WTC11 (cell line): Measurements from ENCODE around the gene SEMA3F. TPM values are rescaled to one million over a fixed set of nuclear protein-coding genes. Genes with fewer than 3 reads are reported as not detected.

Experiments
- ATAC-seq: fragments of 200-7000 bp; cut with Tn5 transposase; 2 replicates; pipeline ENCODE4 v1.10.0; 2021; ENCODE audit warnings: mild to moderate bottlenecking, moderate library complexity
- CTCF ChIA-PET: fragments of 300-600 bp; sonication (Branson Sonifier 250); formaldehyde crosslinking; loops from one replicate; lab custom pipeline; 2021; ENCODE audit warnings: antibody characterized with exemption; lab: Charles Lee
- POLR2A ChIA-PET: fragments of 350-600 bp; sonication (Branson Sonifier 250); formaldehyde crosslinking; loops from one replicate; lab custom pipeline; 2021; ENCODE audit warnings: antibody characterized with exemption; lab: Charles Lee
- DNase-seq: peaks from one replicate; pipeline ENCODE4 v3.0.0; 2021; ENCODE audit warnings: low spot score
- H3K27ac Mint-ChIP-seq: 2 replicates; pipeline ENCODE4 v1.8.0; 2021; ENCODE audit warnings: mixed read lengths
- H3K27me3 Mint-ChIP-seq: 2 replicates; pipeline ENCODE4 v1.8.0; 2021; ENCODE audit warnings: low read depth, mild to moderate bottlenecking, moderate library complexity, mixed read lengths
- H3K36me3 Mint-ChIP-seq: 2 replicates; pipeline ENCODE4 v1.8.0; 2021; ENCODE audit warnings: mixed read lengths
- H3K4me1 Mint-ChIP-seq: 2 replicates; pipeline ENCODE4 v1.8.0; 2022; ENCODE audit warnings: mixed read lengths
- H3K4me3 Mint-ChIP-seq: 2 replicates; pipeline ENCODE4 v1.8.0; 2021; ENCODE audit warnings: mild to moderate bottlenecking, moderate library complexity, mixed read lengths
- H3K9me3 Mint-ChIP-seq: 2 replicates; pipeline ENCODE4 v1.8.0; 2021; ENCODE audit warnings: mixed read lengths
- ARID4B ChIP-seq: sonication (generic); formaldehyde crosslinking; IDR thresholded peaks from 2 replicates; pipeline ENCODE4 v1.8.0; 2023; ENCODE audit warnings: missing genetic modification reagents, mild to moderate bottlenecking, borderline replicate concordance
- E2F1 ChIP-seq: sonication (generic); formaldehyde crosslinking; IDR thresholded peaks from 2 replicates; pipeline ENCODE4 v1.8.0; 2022; ENCODE audit warnings: mild to moderate bottlenecking, missing genetic modification reagents
- EMX1 ChIP-seq: fragments of 250-450 bp; sonication (Bioruptor Pico); IDR thresholded peaks from 2 replicates; pipeline ENCODE4 v1.8.0; 2021; ENCODE audit warnings: mild to moderate bottlenecking
- ESRRA ChIP-seq: sonication (generic); formaldehyde crosslinking; IDR thresholded peaks from 2 replicates; pipeline ENCODE4 v1.8.1; 2022; ENCODE audit warnings: mild to moderate bottlenecking, missing genetic modification reagents, borderline replicate concordance
- FOXJ3 ChIP-seq: sonication (generic); formaldehyde crosslinking; IDR thresholded peaks from 2 replicates; pipeline ENCODE4 v1.9.0; 2021; ENCODE audit warnings: missing genetic modification reagents, mild to moderate bottlenecking, borderline replicate concordance
- FOXP1 ChIP-seq: sonication (generic); formaldehyde crosslinking; IDR thresholded peaks from 2 replicates; pipeline ENCODE4 v1.8.0; 2022; ENCODE audit warnings: missing genetic modification reagents, mild to moderate bottlenecking, moderate library complexity, borderline replicate concordance
- GABPB1 ChIP-seq: sonication (generic); formaldehyde crosslinking; IDR thresholded peaks from 2 replicates; pipeline ENCODE4 v1.8.1; 2023; ENCODE audit warnings: mild to moderate bottlenecking, missing genetic modification reagents
- GRHL2 ChIP-seq: fragments of 250-450 bp; sonication (Bioruptor Pico); IDR thresholded peaks from 2 replicates; pipeline ENCODE4 v1.8.0; 2022; ENCODE audit warnings: mild to moderate bottlenecking, moderate library complexity; ENCODE audit not compliant: insufficient replicate concordance, severe bottlenecking
- HMGA2 ChIP-seq: fragments of 250-450 bp; sonication (Bioruptor Pico); IDR thresholded peaks from 2 replicates; pipeline ENCODE4 v1.4.0; 2021; ENCODE audit warnings: mild to moderate bottlenecking, moderate library complexity
- JAZF1 ChIP-seq: fragments of 250-450 bp; sonication (Bioruptor Pico); IDR thresholded peaks from 2 replicates; pipeline ENCODE4 v1.9.0; 2021; ENCODE audit warnings: moderate library complexity, mild to moderate bottlenecking, inconsistent platforms
- PREB ChIP-seq: sonication (generic); formaldehyde crosslinking; IDR thresholded peaks from 2 replicates; pipeline ENCODE4 v1.8.1; 2022; ENCODE audit warnings: mild to moderate bottlenecking, missing genetic modification reagents, moderate library complexity, borderline replicate concordance
- TP53 ChIP-seq: sonication (generic); formaldehyde crosslinking; IDR thresholded peaks from 2 replicates; pipeline ENCODE4 v1.8.1; 2023; ENCODE audit warnings: mild to moderate bottlenecking, missing genetic modification reagents
- ZBTB21 ChIP-seq: sonication (generic); formaldehyde crosslinking; IDR thresholded peaks from 2 replicates; pipeline ENCODE4 v1.8.1; 2023; ENCODE audit warnings: mild to moderate bottlenecking, missing genetic modification reagents, borderline replicate concordance
- ZNF425 ChIP-seq: fragments of 250-450 bp; sonication (Bioruptor Pico); conservative IDR thresholded peaks from 2 replicates; pipeline ENCODE4 v1.9.0; 2021; ENCODE audit warnings: mild to moderate bottlenecking
- ZNF532 ChIP-seq: fragments of 250-450 bp; sonication (Bioruptor Pico); IDR thresholded peaks from 2 replicates; pipeline ENCODE4 v1.9.0; 2021; ENCODE audit warnings: mild to moderate bottlenecking, borderline replicate concordance
- total RNA-seq: library from RNA; stranded (reverse); gene quantifications from 3 replicates; pipeline ENCODE4 v1.2.3, GENCODE V29; 2021

SEMA3F gene
- total RNA-seq, 1 experiment from 2014 or later = 49.0 TPM

GRCh38 chr3:50133283-50133615, 21.9 kb upstream of the SEMA3F start:
- no peak overlapping the region for H3K27ac Mint-ChIP-seq
- no peak for DNase-seq
- no peaks in the 10 kb centered on the region for H3K36me3 Mint-ChIP-seq
- no peaks in the 10 kb centered on the region for H3K27me3 Mint-ChIP-seq
- peaks cover 22% of the 10 kb centered on the region for H3K4me1 Mint-ChIP-seq
- H3K9me3 Mint-ChIP-seq = no peaks in the 10 kb centered on the region
- no peak for TF ChIP-seq E2F1 (CRISPR knock-in tag)
- TF ChIP-seq EMX1 (CRISPR knock-in tag) = no peak
- no peak for TF ChIP-seq ZNF532 (CRISPR knock-in tag)
- TF ChIP-seq ZBTB21 (CRISPR knock-in tag) = no peak
- no peak for TF ChIP-seq ZNF425 (CRISPR knock-in tag)
- TF ChIP-seq HMGA2 (CRISPR knock-in tag) = no peak
- ATAC-seq = no peak
- H3K4me3 Mint-ChIP-seq = no peak overlapping the region
- CTCF ChIA-PET = interaction anchor here (1.8 to 7.2 kb wide), 2 partner anchors 59 to 62 kb away, joined by 8 to 32 read pairs; no protein-coding TSS in a partner anchor
- POLR2A ChIA-PET = no interaction called here

GRCh38 chr3:50134367-50134766, 20.8 kb upstream of the SEMA3F start:
- no peak for TF ChIP-seq ESRRA (CRISPR knock-in tag)
- TF ChIP-seq TP53 (CRISPR knock-in tag) = no peak
- TF ChIP-seq FOXP1 = no peak
- TF ChIP-seq EMX1 (CRISPR knock-in tag) = no peak
- no peak for TF ChIP-seq GABPB1 (CRISPR knock-in tag)
- no peak for TF ChIP-seq FOXJ3 (CRISPR knock-in tag)
- no peak for TF ChIP-seq ARID4B
- TF ChIP-seq PREB (CRISPR knock-in tag) = no peak
- no peak for TF ChIP-seq GRHL2 (CRISPR knock-in tag)
- TF ChIP-seq JAZF1 = no peak
- DNase-seq (no peak), ATAC-seq (no peak)
- ChIA-PET POLR2A (no interaction called here), CTCF (interaction anchor here (2.6 to 7.2 kb wide), 2 partner anchors 12 to 61 kb away, joined by 17 to 32 read pairs; no protein-coding TSS in a partner anchor)
- Mint-ChIP-seq H3K9me3 (no peaks in the 10 kb centered on the region), H3K4me1 (peaks cover 34% of the 10 kb centered on the region), H3K4me3 (no peak overlapping the region), H3K36me3 (no peaks in the 10 kb centered on the region), H3K27me3 (no peaks in the 10 kb centered on the region), H3K27ac (no peak overlapping the region)
